NOMO-1 (cell line): ENCODE measurements around the gene JAKMIP1.

Source experiments
- DNase-seq, 2 experiments: peaks; one replicate each; lab custom pipeline; 2025; ENCODE audit not compliant: unreplicated experiment in 2 of 2; lab: John Stamatoyannopoulos, UW

JAKMIP1 gene

DNA sequence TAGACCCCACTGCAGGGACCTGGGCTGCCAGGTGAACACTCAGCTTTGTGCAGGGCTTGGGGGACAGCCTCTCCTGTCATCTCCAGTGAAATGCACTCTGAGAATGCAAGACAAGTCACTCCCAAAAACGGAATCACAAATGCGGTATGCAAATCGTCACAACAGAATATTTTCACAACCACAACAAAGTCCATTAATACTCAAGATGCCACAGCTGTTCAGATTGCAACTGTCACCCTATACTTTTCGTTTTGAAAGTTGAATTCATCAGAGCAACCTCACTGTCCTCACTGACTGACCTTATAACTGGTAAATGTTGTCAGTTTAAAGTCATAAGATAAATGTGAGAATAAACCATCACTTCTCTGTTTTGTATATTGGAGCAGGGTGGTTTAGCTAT, 16.6 kb downstream of the JAKMIP1 start:
- no peak for DNase-seq

DNA sequence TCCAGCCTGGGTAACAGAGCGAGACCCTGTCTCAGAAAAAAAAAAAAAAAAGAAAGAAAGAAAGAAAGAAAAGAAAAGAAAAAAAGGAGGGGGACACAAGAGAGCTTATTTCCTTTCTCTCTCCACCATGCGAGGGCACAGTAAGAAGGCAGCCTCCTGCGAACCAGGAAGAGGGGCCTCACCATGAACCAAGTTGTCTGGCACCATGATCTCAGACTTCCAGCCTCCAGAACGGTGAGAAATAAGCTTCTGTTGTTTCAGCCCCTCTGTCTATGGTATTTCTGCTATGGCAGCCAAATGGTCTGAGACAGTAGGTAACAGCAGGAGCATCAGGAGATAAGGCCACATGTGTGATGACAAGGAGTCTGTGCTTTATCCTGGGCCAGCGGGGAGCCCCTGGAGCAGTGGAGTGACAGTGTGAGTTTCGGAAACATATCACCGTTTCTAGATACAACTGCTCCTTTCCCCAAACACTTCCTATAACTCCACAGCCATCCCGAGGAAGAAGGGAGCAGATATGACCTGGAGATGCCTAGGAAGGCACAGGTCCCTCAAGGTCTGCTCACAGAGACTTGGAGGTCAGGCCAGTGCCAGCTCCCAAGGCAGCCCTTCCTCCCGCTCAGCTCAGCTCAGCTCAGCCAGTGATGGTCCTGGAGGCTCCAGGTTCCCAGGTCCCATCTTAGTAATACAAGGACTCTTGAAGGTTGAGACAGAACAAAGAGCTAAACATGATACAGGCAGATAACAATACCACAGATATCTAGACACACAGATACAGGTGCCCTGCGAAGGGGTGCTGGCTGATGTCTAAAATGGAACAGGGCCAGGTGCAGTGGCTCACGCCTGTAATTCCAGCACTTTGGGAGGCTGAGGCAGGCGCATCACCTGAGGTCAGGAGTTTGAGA, 17.7 kb downstream of the JAKMIP1 start:
- DNase-seq = no peak

GRCh38 chr4:6180841-6181631, 19.3 kb downstream of the JAKMIP1 start:
- no peak for DNase-seq

DNA sequence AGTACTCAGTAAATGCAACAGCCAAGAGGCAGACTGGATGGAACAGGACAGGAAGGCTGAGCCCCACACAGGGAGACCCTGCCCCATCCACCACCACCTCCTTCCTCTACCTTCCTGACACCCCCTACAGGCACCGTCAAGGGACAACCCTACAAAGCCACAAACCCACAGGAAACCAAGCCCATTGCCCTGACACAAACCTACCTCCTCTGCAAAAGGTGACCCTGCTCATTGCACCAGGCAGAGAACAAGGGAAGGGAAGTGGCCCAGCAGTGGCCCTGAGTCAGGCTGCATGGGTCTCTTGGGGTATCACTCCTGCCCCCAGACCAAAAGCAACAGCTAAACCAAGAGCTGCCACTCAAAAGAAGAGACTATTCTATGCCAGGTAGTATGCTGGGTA, 21.0 kb downstream of the JAKMIP1 start:
- DNase-seq = no peak

- DNase-seq = no peak
Measured at GRCh38 chr4:6178757-6179156, 21.6 kb downstream of the JAKMIP1 start.

DNA sequence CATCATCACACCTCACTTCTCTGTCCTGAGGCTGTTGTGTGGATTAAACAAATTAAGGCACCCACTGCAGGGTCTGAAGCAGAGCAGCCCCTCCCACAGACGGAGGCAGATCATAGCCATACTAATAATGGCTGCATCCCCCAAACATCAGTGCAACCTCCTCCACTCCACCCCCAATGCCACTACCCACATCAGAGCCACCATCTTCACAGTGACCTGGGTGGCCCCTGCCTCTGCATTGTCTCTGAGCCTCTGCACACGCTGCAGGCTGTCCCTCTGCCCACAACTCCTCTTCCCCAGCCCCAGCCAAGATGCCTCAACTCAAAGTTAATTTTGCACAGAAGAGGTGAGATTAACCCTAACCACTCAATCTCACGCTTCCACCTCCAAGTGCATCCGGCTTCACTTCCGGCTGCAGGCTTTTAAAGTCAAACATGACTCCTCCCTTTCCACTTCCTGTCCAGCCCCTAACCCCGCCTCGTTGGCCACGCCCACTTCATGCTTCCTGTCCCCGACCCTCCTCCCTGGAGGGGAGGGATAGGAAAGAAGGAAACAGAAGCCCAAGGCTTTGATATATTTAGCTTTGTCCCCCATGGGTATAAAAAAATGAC, 22.7 kb downstream of the JAKMIP1 start:
- no peak for DNase-seq

DNA sequence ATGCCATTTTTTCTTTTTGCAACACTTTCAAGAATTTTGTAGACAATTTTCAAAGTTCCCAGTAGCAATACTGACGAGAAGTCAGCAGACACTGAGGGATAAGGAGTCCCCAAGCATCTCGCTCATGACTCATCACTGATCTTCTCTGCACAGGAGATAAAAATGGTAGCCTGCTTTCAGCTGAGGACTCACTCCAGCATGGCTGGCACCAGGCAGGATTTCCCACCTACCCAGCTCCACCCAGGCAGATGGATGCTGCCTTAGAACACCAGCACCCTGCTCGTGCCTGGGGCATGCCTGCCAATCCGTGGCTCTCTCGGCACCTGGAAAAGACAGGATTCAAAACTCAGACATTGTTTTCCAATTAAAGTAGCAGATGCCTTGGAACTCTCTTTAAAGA, 24.9 kb downstream of the JAKMIP1 start:
- DNase-seq = no peak

DNA sequence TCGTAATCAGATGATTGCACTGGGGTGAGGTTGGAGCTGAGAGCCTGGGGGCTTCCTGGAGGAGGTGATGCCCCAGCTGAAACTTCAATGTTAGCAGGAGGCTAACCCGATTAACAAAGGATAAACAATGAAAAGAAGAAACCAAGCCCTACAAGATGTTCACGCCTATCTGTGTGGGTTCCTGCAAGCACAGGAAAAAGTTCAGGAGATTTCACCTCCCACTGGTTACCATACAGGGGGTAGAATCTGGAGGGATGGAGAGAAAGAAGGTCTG, 27.5 kb downstream of the JAKMIP1 start:
- DNase-seq = no peak

- DNase-seq = no peak
Measured at GRCh38 chr4:6172093-6172926, 28.0 kb downstream of the JAKMIP1 start.

GRCh38 chr4:6169239-6169638, 31.1 kb downstream of the JAKMIP1 start:
- DNase-seq = no peak

GRCh38 chr4:6165766-6166165, 34.6 kb downstream of the JAKMIP1 start:
- no peak for DNase-seq

DNA sequence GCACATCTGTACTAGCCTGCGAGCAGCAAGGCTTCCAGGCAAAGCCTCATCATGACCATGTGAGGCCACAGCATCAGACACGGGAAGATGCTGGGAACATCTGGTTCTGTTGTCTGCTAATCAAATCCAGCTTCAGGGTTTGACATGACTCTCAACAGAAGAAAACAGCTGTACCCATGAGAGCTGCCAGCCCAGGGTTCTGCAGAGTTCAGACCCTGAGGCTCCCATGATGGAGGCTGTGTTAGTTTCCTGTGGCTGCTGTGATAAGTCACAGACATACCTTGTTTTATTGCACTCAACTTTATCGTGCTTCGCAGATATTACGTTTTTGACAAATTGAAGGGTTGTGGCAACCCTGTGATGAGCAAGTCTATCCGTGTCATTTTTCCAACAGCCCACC, 37.5 kb downstream of the JAKMIP1 start:
- no peak for DNase-seq

DNA sequence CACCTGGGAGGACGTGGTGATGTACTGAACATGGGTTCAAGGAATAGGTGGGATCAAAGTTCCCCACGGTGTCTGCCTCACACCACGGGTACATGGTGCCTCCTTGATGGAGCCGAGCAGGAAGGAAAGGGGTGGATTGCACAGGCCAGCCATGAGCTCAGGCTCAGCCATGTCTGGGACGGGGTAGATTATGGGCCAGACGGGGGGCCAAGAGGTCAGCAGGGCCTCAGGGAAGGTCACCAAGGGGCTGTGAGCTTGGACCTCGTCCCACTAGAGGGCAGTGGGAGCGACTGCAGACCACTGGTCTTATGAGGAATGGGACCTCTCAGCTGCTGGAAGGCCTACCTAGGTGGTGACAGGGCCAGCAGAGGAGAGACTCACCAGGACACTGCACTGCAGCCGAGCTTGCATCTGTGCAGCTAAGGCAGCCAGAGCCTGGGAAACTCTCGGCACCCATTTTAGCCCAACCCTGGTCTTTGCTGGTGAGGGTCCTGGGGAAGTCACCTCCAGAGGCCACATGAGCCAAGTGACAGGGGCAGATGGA, 38.4 kb downstream of the JAKMIP1 start:
- DNase-seq = no peak

- DNase-seq = no peak
Measured at GRCh38 chr4:6160536-6160935, 39.8 kb downstream of the JAKMIP1 start.

DNA sequence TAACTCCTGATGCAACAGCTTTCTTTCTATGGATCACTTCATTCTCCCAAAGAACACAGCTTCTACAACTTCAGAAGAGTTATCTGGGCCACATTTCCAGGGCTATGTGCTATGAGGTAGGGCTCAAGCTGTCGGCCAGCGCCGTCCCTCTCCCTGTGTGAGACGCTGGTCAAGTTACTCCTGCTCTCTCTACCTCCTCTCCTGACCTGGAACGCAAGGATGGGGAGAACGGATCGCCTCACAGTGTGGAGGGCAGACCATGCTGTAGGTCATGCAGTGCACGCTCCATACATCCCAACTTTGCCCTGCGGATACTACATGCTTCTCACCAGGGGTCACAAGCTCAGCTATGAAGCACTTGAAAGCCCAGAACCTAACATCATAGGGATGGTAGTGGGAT, 42.4 kb downstream of the JAKMIP1 start:
- DNase-seq = no peak

DNA sequence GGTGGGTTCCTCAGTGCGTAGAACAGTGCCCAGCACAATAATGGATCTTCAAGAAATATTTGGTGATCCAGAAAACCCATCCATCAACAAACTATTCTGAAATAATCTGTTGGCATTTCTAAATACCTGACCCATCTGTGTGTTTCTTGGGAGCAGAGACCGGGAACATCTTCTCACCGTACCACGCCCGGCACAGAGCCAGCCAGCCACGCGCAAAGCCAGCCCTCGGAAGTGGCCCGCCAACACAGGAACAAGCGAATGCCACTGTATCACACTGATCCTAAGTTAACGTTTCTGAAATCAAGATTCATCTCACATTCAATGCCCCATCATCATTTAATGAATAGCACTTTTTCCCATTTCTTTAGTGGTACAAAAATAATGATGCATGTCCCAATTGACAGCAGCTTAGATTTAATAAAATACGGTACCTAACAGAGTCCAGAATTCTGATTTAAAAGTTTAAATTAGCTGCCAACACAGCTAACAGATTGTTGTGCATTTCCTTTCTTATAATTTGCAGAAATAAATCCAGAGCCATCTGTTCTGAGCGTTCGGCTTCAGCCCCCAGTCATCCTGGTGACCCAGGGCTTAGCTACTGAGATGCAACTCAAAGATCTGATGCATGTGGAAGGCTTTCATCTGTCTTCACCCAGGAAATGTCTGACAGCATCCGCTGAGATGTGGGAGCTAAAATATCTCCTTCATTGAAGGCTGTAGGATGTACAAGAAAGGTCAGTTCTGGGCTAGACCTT, 44.2 kb downstream of the JAKMIP1 start:
- DNase-seq = no peak

DNA sequence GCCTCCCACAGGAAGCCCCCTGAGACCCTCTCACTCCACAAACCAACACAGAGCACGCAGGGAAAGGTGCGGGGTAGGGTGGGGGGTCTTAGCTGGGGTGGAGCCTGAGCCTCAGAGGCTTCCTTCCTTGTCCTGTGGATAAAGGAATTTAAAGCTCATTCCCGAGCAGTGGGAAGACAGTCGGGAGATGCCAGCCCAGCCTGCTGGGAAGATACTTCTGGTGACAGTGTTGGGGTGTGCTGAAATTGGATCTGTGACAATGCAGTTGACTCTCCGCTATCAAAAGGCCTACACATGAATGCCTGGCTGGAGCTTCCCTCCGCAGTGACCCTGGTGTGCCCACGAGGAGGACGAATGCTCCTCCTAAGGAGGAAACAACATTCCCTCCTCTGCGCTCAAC, 45.5 kb downstream of the JAKMIP1 start:
- DNase-seq = no peak

GRCh38 chr4:6153874-6154273, 46.5 kb downstream of the JAKMIP1 start:
- no peak for DNase-seq

DNA sequence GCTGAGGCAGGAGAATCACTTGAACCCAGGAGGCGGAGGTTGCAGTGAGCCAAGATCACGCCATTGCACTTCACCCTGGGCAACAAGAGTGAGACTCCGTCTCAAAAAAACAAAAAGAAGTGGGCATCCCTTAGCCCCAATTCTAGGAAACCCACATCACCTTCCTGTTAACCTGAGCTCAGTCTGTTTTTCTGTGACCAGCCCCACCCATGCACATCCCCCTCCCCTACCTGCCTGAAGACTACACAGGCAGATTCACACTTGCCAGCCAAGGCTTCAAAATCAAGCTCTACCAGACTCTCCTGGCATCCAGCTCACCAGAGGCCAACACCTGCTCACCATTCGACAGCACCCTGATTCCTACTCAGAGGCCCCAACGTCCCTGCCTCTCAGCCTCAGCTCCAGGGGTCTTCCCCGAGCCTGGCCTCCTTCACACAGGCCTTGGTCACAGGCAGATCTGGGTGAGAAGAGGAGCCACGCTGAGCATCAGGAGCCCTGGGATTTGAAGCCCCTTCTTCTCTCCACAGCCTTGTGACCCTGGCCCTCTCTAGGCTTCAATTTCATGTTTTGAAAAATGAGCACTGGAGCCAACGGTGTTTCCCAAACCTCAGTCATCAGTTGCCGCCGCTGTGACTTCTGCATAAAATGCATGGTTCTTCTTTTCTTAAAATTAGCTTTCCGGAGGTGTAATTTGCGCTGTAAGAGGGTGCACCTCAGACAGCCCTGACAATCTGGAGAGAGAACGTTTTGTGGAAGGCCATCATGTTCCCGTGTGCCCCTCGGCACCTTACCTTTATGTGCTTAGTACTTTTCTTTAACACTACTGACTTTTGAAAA, 47.3 kb downstream of the JAKMIP1 start:
- DNase-seq = no peak
